Measurements from ENCODE around the gene PFDN6.

DNA sequence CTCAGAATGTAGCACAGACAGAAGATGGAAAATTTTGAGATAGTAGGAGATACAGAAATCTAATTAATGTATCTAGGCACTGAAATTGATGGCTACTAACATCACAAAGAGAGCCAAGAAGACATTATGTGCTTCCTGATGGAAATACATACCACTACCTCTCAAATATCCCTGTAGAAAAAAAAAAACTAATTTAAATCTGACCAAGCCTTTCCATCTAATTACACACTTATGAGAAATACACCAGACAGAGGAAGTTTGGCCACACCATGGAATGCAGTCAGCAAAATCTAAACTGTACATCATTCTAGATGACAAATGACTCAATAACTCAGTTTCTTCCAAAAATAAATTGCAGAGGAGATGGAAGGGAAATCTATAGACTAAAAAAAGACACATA is 36.6 kb upstream of the PFDN6 start:
- no peak for TF ChIP-seq ZNF274 (IDR thresholded peaks at IDR 0.05; ENCODE audit: low read depth, low read length)
- TF ChIP-seq YY1 (IDR thresholded peaks at IDR 0.05; ENCODE audit: insufficient read depth, insufficient read length), result no peak
- TF ChIP-seq SUZ12 (IDR thresholded peaks at IDR 0.05; ENCODE audit: extremely low read depth, insufficient read depth, insufficient read length), result no peak
